ENCODE measurements around the gene CHD1L. TPM values are rescaled to one million over a fixed set of nuclear protein-coding genes. Genes with fewer than 3 reads are reported as not detected.

Gene CHD1L
- total and polyA plus RNA-seq, 8 donors = 2.9 to 51.2 (median 14.2) TPM

DNA sequence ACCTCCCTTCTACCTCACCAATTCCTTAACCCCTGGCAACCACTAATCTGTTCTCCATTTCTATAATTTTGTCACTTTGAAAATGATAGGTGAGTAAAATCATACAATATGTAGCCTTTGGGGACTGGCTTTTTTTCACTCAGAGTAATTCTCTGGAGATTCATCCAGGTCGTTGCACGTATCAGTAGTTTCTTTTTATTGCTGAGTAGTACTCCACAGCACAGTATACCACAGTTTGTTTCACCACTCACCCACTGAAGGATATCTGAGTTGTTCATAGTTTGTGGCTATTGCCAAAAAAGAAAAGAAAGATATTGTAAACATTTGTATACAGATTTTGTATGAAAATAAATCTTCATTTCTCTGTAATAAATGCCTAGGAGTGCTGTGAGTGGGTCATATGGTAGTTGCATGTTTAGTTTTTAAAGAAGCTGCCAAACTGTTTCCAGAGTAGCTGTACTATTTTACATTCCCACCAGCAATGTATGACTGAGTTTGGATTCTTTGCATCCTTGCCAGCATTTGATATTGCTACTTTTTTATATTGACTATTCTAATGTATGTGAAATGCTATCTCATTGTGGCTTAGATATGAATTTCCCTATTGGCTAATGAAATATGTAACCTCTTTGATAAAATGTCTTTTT lies 3.7 kb downstream of the CHD1L start:
- H3K4me1 ChIP-seq = peaks cover 12 to 49% (median 27%) of the 10 kb centered on the region in 4 donors
- no peak overlapping the region for H3K4me3 ChIP-seq
- 72 to 94% (median 90%) methylated on average over 2 of the region's 2 CpGs for WGBS, 5 donors
- intact Hi-C loops (cut with DNase I; ENCODE audit: low total_unique reads) = no loop called here
- H3K27me3 ChIP-seq = no peaks in the 10 kb centered on the region
- no peak for DNase-seq
- no peak overlapping the region for H3K27ac ChIP-seq
- H3K9me3 ChIP-seq = no peaks in the 10 kb centered on the region
- no peaks in the 10 kb centered on the region for H3K36me3 ChIP-seq
- TF ChIP-seq EP300 (IDR thresholded peaks at IDR 0.05) = no peak
- TF ChIP-seq, protein P1, sequence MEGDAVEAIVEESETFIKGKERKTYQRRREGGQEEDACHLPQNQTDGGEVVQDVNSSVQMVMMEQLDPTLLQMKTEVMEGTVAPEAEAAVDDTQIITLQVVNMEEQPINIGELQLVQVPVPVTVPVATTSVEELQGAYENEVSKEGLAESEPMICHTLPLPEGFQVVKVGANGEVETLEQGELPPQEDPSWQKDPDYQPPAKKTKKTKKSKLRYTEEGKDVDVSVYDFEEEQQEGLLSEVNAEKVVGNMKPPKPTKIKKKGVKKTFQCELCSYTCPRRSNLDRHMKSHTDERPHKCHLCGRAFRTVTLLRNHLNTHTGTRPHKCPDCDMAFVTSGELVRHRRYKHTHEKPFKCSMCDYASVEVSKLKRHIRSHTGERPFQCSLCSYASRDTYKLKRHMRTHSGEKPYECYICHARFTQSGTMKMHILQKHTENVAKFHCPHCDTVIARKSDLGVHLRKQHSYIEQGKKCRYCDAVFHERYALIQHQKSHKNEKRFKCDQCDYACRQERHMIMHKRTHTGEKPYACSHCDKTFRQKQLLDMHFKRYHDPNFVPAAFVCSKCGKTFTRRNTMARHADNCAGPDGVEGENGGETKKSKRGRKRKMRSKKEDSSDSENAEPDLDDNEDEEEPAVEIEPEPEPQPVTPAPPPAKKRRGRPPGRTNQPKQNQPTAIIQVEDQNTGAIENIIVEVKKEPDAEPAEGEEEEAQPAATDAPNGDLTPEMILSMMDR (IDR thresholded peaks at IDR 0.05) = no peak
- TF ChIP-seq POLR2A (IDR thresholded peaks at IDR 0.05) = no peak
- TF ChIP-seq POLR2AphosphoS5 (IDR thresholded peaks at IDR 0.05) = no peak

GRCh38 chr1:147246910-147247655 lies 4.6 kb downstream of the CHD1L start:
- DNase-seq = no peak
- Histone ChIP-seq H3K27me3 (no peaks in the 10 kb centered on the region), H3K27ac (no peak overlapping the region), H3K9me3 (no peaks in the 10 kb centered on the region), H3K4me1 (peaks cover 7 to 44% (median 22%) of the 10 kb centered on the region in 4 donors), H3K4me3 (no peak overlapping the region), H3K36me3 (no peaks in the 10 kb centered on the region)
- TF ChIP-seq POLR2A (IDR thresholded peaks at IDR 0.05) (no peak), EP300 (IDR thresholded peaks at IDR 0.05) (no peak), POLR2AphosphoS5 (IDR thresholded peaks at IDR 0.05) (no peak)
- TF ChIP-seq, protein P1 (IDR thresholded peaks at IDR 0.05) = no peak
- WGBS, 5 donors = 48 to 85% (median 80%) methylated on average over 2 of the region's 2 CpGs
- intact Hi-C loops (cut with DNase I; ENCODE audit: low total_unique reads) = no loop called here

DNA sequence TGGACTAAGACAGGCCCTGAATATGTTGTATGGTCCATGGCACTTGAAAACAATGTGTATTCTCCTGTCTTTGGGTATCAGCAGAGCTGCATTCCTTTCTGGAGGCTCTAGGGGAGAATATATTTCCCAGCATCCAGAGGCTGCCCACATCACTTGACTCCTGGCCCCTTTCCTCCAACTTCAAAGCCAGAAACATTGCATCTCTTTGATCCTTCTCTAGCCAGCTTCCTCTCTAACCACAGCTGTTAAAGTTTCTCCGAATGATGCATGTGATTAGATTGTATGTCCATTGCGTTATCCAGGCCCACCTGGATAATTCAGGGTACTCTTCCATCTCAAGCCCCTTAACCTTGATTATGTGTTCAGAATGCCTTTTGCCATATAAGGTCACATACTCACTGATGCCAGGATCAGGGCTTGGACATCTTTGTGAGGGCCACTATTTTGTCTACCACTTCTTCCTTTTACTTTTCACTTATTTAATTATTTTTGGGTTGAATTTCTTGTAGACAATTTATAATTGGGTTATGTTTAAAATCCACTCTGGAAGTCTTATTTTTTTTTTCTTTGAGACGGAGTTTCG lies 5.3 kb downstream of the CHD1L start:
- intact Hi-C loops (cut with DNase I; ENCODE audit: low total_unique reads) = no loop called here
- Histone ChIP-seq H3K4me3 (no peak overlapping the region), H3K36me3 (peaks cover 0 to 4% (median 0%) of the 10 kb centered on the region in 4 donors), H3K27ac (no peak overlapping the region), H3K4me1 (peaks cover 6 to 42% (median 18%) of the 10 kb centered on the region in 4 donors), H3K27me3 (no peaks in the 10 kb centered on the region), H3K9me3 (no peaks in the 10 kb centered on the region)
- WGBS, 5 donors = 84 to 95% (median 92%) methylated on average over 4 of the region's 4 CpGs
- TF ChIP-seq, protein P1 (IDR thresholded peaks at IDR 0.05) = no peak
- TF ChIP-seq POLR2AphosphoS5 (IDR thresholded peaks at IDR 0.05) (no peak), EP300 (IDR thresholded peaks at IDR 0.05) (no peak), POLR2A (IDR thresholded peaks at IDR 0.05) (no peak)
- DNase-seq = no peak

- Histone ChIP-seq H3K27ac (no peak overlapping the region), H3K4me1 (peaks cover 0 to 2% (median under 1%) of the 10 kb centered on the region in 4 donors), H3K36me3 (peaks cover 9 to 35% (median 18%) of the 10 kb centered on the region in 4 donors), H3K4me3 (no peak overlapping the region), H3K27me3 (no peaks in the 10 kb centered on the region), H3K9me3 (no peaks in the 10 kb centered on the region)
- TF ChIP-seq, protein P1 (IDR thresholded peaks at IDR 0.05) = no peak
- TF ChIP-seq EP300 (IDR thresholded peaks at IDR 0.05) (no peak), POLR2AphosphoS5 (IDR thresholded peaks at IDR 0.05) (no peak), POLR2A (IDR thresholded peaks at IDR 0.05) (no peak)
- 87 to 98% (median 94%) methylated on average over 8 to 9 of the region's 9 CpGs for WGBS, 5 donors
- intact Hi-C loops (cut with DNase I; ENCODE audit: low total_unique reads) = no loop called here
- DNase-seq = no peak
Measured at GRCh38 chr1:147252540-147252939, 10.1 kb downstream of the CHD1L start.

All from stomach (tissue), 9 donors.